Measurements from ENCODE around the gene SNAP91. TPM values are rescaled to one million over a fixed set of nuclear protein-coding genes. Genes with fewer than 3 reads are reported as not detected.

Gene SNAP91
- total and polyA plus RNA-seq, 4 donors = not detected

DNA sequence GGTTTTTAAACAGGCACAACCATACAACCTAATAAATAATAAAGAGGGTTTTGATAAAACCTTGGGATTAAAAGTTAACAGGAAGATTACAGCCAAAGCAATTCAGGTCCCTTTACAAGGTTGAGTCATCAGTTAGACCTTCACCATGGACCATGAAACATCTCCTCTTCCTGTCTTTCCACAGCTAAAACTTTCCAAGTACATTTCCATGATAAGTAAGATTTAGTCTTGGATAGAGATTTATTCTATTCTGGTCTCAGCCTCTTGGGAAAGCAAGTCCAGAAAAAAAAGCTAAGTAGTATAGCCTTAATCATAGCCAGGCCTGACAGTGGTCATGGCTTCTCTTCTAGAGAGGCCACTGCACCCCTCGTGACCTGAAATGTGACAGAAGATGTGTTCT, 199.5 kb downstream of the SNAP91 start:
- Histone ChIP-seq H3K27ac (ENCODE audit: low read depth in 1 of 2, low read length in 2 of 2) (no peak overlapping the region), H3K36me3 (ENCODE audit: control insufficient read depth in 4 of 4, insufficient read depth in 3 of 4, low read depth in 1 of 4, low read length in 3 of 4) (no peaks in the 10 kb centered on the region), H3K9me3 (ENCODE audit: control insufficient read depth in 4 of 4, low read length in 3 of 4) (no peaks in the 10 kb centered on the region), H3K4me3 (ENCODE audit: low read depth in 1 of 3, low read length in 3 of 3) (no peak overlapping the region), H3K9ac (ENCODE audit: low read depth in 1 of 2, low read length in 2 of 2) (no peak overlapping the region), H3K4me1 (ENCODE audit: control insufficient read depth in 4 of 4, insufficient read depth in 4 of 4, low read length in 3 of 4) (peaks cover 3 to 16% (median 12%) of the 10 kb centered on the region in 4 donors), H3K27me3 (ENCODE audit: control insufficient read depth in 4 of 4, insufficient read depth in 4 of 4, low read length in 3 of 4) (no peaks in the 10 kb centered on the region)
- 85% methylated on average over 1 of the region's 1 CpG for WGBS
- no peak for DNase-seq (ENCODE audit: low spot score)
- no peak for TF ChIP-seq FOXA2 (IDR thresholded peaks at IDR 0.05)
- no peak for TF ChIP-seq ATF3 (IDR thresholded peaks at IDR 0.05)
- TF ChIP-seq, protein P1, sequence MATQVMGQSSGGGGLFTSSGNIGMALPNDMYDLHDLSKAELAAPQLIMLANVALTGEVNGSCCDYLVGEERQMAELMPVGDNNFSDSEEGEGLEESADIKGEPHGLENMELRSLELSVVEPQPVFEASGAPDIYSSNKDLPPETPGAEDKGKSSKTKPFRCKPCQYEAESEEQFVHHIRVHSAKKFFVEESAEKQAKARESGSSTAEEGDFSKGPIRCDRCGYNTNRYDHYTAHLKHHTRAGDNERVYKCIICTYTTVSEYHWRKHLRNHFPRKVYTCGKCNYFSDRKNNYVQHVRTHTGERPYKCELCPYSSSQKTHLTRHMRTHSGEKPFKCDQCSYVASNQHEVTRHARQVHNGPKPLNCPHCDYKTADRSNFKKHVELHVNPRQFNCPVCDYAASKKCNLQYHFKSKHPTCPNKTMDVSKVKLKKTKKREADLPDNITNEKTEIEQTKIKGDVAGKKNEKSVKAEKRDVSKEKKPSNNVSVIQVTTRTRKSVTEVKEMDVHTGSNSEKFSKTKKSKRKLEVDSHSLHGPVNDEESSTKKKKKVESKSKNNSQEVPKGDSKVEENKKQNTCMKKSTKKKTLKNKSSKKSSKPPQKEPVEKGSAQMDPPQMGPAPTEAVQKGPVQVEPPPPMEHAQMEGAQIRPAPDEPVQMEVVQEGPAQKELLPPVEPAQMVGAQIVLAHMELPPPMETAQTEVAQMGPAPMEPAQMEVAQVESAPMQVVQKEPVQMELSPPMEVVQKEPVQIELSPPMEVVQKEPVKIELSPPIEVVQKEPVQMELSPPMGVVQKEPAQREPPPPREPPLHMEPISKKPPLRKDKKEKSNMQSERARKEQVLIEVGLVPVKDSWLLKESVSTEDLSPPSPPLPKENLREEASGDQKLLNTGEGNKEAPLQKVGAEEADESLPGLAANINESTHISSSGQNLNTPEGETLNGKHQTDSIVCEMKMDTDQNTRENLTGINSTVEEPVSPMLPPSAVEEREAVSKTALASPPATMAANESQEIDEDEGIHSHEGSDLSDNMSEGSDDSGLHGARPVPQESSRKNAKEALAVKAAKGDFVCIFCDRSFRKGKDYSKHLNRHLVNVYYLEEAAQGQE (IDR thresholded peaks at IDR 0.05) = no peak
- no peak for TF ChIP-seq YY1 (IDR thresholded peaks at IDR 0.05)
- TF ChIP-seq GABPA (IDR thresholded peaks at IDR 0.05 in 1 of 2, conservative IDR thresholded peaks at IDR 0.05 in 1 of 2) = no peak
- no peak for TF ChIP-seq FOXA1 (IDR thresholded peaks at IDR 0.05)
- TF ChIP-seq EGR1 (IDR thresholded peaks at IDR 0.05; ENCODE audit: low read depth in 2 of 2) = no peak
- TF ChIP-seq ZBTB33 (IDR thresholded peaks at IDR 0.05) = no peak
- no peak for TF ChIP-seq HNF4G (IDR thresholded peaks at IDR 0.05)
- no peak for TF ChIP-seq RXRA (IDR thresholded peaks at IDR 0.05)
- TF ChIP-seq, protein P2, sequence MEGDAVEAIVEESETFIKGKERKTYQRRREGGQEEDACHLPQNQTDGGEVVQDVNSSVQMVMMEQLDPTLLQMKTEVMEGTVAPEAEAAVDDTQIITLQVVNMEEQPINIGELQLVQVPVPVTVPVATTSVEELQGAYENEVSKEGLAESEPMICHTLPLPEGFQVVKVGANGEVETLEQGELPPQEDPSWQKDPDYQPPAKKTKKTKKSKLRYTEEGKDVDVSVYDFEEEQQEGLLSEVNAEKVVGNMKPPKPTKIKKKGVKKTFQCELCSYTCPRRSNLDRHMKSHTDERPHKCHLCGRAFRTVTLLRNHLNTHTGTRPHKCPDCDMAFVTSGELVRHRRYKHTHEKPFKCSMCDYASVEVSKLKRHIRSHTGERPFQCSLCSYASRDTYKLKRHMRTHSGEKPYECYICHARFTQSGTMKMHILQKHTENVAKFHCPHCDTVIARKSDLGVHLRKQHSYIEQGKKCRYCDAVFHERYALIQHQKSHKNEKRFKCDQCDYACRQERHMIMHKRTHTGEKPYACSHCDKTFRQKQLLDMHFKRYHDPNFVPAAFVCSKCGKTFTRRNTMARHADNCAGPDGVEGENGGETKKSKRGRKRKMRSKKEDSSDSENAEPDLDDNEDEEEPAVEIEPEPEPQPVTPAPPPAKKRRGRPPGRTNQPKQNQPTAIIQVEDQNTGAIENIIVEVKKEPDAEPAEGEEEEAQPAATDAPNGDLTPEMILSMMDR (IDR thresholded peaks at IDR 0.05; ENCODE audit: low read depth, low read length, missing input control) = no peak
- TF ChIP-seq JUND (IDR thresholded peaks at IDR 0.05) = no peak
- TF ChIP-seq NR2F2 (IDR thresholded peaks at IDR 0.05) = no peak

GRCh38 chr6:83505356-83505755, 203.5 kb downstream of the SNAP91 start:
- Histone ChIP-seq H3K9ac (ENCODE audit: low read depth in 1 of 2, low read length in 2 of 2) (no peak overlapping the region), H3K27me3 (ENCODE audit: control insufficient read depth in 4 of 4, insufficient read depth in 4 of 4, low read length in 3 of 4) (no peaks in the 10 kb centered on the region), H3K9me3 (ENCODE audit: control insufficient read depth in 4 of 4, low read length in 3 of 4) (no peaks in the 10 kb centered on the region), H3K4me3 (ENCODE audit: low read depth in 1 of 3, low read length in 3 of 3) (no peak overlapping the region), H3K27ac (ENCODE audit: low read depth in 1 of 2, low read length in 2 of 2) (no peak overlapping the region), H3K36me3 (ENCODE audit: control insufficient read depth in 4 of 4, insufficient read depth in 3 of 4, low read depth in 1 of 4, low read length in 3 of 4) (no peaks in the 10 kb centered on the region), H3K4me1 (ENCODE audit: control insufficient read depth in 4 of 4, insufficient read depth in 4 of 4, low read length in 3 of 4) (peaks cover 0 to 5% (median 1%) of the 10 kb centered on the region in 4 donors)
- TF ChIP-seq FOXA1 (IDR thresholded peaks at IDR 0.05) (no peak), HNF4G (IDR thresholded peaks at IDR 0.05) (no peak), YY1 (IDR thresholded peaks at IDR 0.05) (no peak), GABPA (IDR thresholded peaks at IDR 0.05 in 1 of 2, conservative IDR thresholded peaks at IDR 0.05 in 1 of 2) (no peak), HNF4A (conservative IDR thresholded peaks at IDR 0.05) (no peak), RAD21 (IDR thresholded peaks at IDR 0.05) (no peak)
- TF ChIP-seq, protein P1 (IDR thresholded peaks at IDR 0.05) = no peak
- no peak for DNase-seq (ENCODE audit: low spot score)
- WGBS = 78% methylated on average over 4 of the region's 4 CpGs

Measured in liver (tissue), 9 donors.